HG03432 (cell line): ENCODE measurements around the gene ANK2.

ENCODE experiments used
- ATAC-seq: cut with Tn5 transposase; IDR thresholded peaks from one replicate; pipeline ENCODE4 v1.9.1; 2021; ENCODE audit warnings: mild to moderate bottlenecking, moderate library complexity; ENCODE audit not compliant: unreplicated experiment

Gene ANK2

GRCh38 chr4:113090954-113091353 lies 41.5 kb downstream of the ANK2 start:
- ATAC-seq = no peak

- ATAC-seq = no peak
Measured at GRCh38 chr4:113094331-113094730, 44.9 kb downstream of the ANK2 start.

DNA sequence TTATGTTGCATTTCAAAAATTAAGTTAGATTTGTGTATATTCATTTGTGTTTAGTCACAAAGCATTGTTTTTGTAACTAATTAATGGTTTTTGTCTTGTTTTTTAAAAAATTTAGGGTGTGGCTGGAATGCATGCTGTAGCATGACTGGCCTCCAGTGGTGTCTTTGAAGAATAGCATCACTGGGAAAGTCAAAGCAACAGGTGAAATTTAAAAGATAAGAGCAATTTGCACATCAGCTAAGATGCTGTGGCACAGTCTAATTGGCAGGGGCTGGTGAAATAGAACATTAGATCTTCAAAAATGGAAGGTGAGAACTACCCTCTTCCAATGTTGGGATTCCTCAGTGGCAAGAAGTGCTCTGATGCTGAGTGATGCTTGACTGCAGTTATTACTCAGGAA lies 45.3 kb downstream of the ANK2 start:
- peak; percentile 50 for ATAC-seq

GRCh38 chr4:113101669-113102068 lies 52.2 kb downstream of the ANK2 start:
- ATAC-seq = no peak

- no peak for ATAC-seq
Measured at GRCh38 chr4:113103556-113103955, 54.1 kb downstream of the ANK2 start.

DNA sequence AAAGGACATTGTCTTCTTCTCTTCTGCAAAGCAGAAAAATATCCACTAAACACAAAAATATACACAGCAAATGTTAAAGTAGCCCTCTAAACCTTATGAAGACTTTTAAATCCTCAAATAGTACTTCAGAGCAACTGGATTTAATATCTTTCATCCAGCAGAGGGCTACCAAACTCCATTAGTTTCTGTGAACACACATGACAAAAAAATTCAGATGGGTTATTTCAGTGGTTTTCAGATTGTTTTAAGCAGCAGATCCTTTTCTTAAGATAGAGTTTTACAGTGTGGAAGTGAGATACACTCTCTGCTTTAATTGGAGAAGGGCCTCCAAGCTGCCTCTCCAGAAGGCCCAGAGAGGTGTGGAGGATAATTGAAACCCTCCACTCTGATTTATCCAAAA lies 56.7 kb downstream of the ANK2 start:
- no peak for ATAC-seq

GRCh38 chr4:113109106-113109718 lies 59.8 kb downstream of the ANK2 start:
- ATAC-seq = no peak

DNA sequence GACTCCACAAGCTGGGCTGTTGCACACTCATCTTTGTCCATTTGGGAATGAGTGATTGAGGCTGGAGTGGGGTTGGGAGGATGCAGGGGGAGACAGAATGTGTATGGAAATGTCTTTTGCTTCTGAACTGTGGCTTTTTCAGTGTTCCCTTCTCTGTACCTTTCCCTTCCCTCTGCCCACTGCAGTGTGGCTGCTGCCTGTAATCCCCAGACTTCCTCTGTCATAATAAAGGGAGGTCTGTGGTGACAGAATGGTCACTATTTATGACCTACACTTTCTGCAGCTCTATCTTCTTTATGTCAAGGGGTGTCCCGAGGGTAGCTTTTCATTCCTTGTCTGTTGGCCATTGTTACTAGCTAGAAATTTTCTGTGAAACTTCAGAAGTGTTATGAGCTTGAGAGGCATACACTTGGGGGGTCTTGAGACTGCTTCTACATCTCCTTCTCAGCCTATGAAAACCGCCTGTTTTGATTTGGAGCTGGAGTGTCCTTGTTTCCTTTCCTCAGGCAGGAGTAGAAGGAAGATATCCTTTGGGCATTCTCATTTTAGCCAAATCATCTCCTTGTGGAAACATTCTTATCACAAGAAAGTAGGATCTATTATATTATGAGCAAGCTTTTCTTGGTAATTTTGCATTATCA lies 63.0 kb downstream of the ANK2 start:
- no peak for ATAC-seq

GRCh38 chr4:113113151-113113550 lies 63.7 kb downstream of the ANK2 start:
- no peak for ATAC-seq

GRCh38 chr4:113114884-113115283 lies 65.4 kb downstream of the ANK2 start:
- no peak for ATAC-seq

DNA sequence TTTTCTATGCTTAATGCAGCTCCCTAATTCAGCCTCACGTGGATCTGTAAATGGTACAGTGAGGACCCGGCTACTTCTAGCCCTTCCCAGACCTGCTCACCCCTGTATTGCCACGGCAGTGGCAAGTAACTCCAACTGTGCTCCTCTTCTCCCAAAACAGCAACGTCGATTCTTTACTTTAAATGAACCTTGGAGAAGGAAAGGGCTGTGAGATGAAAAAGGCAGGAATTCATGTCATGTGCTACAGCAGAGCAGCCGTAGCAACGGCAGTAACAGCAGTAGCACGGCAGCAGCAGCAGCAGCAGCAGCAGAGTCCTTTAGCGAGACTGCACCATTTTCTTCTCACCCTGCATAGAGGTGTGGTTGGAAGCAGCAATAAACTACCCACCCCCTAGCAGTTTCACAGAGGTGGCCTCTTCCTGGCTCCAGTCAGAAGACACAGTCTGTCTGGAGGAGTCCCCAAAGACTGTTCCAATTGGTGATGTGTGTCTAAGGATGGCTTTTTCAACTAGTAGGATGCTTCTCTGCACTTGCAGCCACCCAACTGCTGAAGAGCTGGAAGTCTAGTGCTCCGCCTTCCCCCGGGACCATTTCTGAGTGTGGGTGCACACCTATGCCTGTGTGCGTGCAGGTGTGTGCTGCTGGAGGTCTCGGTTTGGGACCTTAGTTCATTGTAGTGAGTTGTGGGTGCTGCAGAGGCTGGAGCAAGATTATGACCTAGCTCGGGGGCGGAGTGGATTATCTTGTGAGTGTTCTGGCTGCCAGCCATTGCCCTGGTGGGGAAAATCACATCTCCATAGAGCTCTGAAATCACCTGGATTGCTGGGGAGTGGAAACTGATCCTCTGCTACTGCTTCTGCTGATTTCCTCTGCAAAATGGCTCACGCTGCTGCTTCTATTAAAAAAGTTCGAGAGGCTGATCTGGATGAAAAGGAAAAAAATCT lies 67.2 kb downstream of the ANK2 start:
- no peak for ATAC-seq

DNA sequence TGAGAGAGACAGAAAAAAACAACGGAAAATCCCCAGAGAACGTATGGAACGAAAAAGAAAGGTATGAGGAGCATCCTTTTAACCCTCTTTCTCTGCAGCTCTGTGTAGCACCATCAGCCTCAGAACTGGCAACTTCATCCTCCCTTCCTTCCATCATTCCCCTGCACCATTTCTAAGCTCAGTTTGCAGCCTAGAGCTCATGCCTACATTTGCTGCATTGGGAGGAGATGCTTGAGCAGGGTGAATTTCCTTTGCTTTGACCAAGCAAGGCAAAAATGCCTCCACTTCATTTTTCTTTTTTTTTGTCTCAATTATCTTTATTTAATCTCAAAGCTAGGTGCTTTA lies 67.9 kb downstream of the ANK2 start:
- ATAC-seq = no peak

- ATAC-seq = peak; percentile 61
Measured at GRCh38 chr4:113122066-113122465, 72.6 kb downstream of the ANK2 start.

- ATAC-seq = no peak
Measured at GRCh38 chr4:113125418-113125817, 76.0 kb downstream of the ANK2 start.

DNA sequence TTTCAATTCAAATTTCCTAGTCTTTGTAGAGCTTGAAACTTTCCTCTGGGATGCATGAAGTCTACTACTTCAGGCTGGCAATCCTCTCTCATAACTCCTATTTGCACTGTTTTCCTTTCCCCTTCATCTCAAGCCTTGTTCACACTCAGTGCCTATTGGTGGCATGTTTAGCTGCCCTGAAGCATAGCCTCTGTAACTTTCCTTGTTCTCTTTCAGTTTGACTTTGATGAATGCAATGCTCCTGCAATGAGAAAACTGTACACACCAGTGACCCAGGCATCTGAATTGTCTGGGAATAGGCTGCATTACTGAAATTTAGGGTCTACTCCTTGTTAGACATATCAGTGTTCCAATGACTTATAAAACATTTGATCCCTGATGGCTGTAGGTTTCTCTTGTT lies 81.7 kb downstream of the ANK2 start:
- no peak for ATAC-seq

DNA sequence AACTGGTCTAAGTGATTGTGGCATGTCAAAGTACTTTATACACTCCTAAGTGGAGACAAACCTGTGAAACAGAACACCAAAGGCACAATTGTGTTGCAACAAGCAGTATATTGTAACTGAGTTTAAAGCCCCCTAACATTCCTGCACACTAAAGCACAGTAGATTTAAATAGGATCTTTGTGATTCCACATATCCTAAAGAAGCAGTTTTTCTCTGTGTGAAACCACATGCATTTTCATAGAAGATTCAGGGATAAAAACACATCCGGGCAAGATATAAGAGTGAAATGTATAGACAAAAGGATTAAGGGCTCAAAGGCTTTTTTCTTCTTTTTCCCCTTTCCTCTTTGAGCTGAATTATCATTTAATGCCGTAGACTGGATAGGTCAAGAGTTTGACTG lies 82.2 kb downstream of the ANK2 start:
- ATAC-seq = no peak

DNA sequence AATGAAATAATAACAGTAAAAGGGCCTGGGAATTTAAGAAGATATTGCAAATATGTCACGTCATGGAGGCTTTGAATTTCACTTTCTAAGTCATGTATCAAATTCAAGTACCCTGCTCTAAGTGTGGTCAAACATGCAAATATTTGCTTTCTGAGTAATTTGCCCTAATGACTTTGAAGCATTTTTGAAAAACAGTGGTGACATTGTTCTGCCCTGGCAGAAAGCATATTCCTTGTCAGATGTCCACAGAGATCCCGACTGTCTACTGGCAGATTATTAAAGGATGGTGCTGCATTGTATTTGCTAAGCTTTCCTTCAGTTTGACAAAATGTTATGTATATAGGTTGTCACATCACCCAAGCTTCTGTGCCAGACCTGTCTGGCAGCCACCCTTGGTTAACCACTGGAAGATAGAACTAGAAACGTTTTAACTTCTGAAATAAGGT lies 92.5 kb downstream of the ANK2 start:
- ATAC-seq = peak; percentile 60

DNA sequence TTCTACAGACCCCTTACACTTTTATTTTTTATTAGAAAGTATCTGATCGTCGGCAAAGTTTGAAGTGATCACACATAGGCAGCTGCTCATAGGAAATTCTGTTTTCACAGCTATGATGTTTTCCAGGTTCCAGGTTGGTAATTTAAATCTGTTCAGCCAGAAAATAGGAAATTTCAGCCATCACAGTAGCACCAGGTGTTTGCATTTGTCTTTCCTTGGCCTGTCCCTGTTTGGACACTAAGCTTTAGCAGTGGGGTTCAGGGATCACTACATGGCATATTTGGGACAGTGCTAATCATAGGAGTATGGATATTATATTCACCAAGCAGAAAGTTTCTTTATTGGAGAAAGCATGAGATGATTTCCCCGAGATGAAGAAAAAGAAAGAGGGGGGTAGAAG lies 92.9 kb downstream of the ANK2 start:
- no peak for ATAC-seq

DNA sequence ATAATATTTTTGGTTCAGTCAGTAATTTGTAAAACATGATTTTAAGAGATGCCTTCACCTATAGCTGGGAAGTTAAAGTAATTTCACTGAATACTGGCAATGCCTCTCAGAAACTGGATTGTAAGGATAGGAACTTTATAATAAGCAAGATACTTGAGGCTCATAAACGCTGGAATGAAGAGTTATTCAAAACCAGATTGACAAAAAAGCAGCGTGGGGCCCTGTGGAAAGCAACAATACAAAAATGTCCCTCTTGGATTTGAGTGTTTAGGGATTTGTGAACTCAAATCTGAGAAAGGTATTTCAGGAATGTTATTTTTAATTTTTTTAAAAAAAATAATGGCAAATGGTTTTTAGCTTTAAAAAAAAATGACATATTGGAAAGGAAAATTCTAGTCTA lies 94.6 kb downstream of the ANK2 start:
- no peak for ATAC-seq

- no peak for ATAC-seq
Measured at GRCh38 chr4:113145147-113145518, 95.7 kb downstream of the ANK2 start.

DNA sequence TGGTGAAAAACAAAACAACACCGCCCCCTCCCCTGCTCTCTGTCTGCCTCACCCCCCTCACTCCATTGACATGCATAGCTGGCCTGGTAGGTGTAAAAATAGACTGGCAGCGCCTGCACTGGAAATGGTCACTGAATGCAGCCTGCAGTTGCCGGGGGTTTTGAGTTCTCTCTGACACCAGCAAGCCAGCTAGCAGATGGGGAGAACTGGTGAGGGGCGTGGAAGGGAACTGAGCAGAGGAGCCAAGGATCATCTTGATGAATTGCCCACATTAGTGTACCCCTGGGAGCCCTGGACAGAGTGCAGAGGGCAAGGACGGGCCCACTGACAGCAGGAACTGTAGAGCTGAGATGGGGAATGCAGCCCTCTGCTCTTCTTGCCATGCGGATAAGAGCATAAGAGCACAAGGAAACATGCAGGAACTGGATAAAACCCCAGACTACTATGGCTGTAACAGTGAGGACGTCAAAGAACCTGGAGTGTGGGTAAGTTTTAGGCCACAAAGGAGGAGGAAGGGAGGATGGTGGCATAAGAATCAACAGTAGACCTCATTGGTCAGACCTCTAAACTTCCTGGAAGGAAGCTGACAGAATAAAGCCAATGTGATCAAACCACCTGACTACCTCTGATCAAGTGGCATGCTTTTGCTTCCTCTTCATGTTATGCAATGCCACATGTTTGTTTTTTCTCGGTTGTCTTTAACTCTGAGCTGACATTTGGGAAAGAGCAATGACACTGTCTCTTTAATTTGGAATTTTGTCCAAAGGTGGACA lies 96.3 kb downstream of the ANK2 start:
- no peak for ATAC-seq
